CD4-positive, alpha-beta memory T cell (primary cell): ENCODE measurements around the gene POFUT1. TPM values are rescaled to one million over a fixed set of nuclear protein-coding genes. Genes with fewer than 3 reads are reported as not detected.

ENCODE experiments used
- CTCF ChIA-PET: fragments of 350-600 bp; sonication (Branson Sonifier 250); formaldehyde crosslinking; loops from one replicate; lab custom pipeline; 2021; ENCODE audit warnings: inconsistent platforms; ENCODE audit not compliant: partially characterized antibody; lab: Charles Lee
- POLR2A ChIA-PET: fragments of 350-600 bp; sonication (Branson Sonifier 250); formaldehyde crosslinking; loops from one replicate; lab custom pipeline; 2021; ENCODE audit not compliant: partially characterized antibody; lab: Charles Lee
- DNase-seq, 5 donors: peaks; one replicate each; pipeline versions ENCODE4 v3.0.0 to v3.0.0-alpha.2; 2020 to 2022; ENCODE audit warnings: mixed read lengths in 1 of 5
- H3K27ac ChIP-seq: one replicate; pipeline ENCODE4 v1.7.0; 2013; ENCODE audit warnings: low read depth, low read length
- H3K27me3 ChIP-seq: 2 replicates; pipeline ENCODE4 v1.7.0; 2013; ENCODE audit warnings: mild to moderate bottlenecking, low read length, moderate library complexity; ENCODE audit not compliant: insufficient read depth
- H3K36me3 ChIP-seq: 2 replicates; pipeline ENCODE4 v1.7.0; 2013; ENCODE audit warnings: mild to moderate bottlenecking, low read length, moderate library complexity; ENCODE audit not compliant: insufficient read depth
- H3K4me1 ChIP-seq: 2 replicates; pipeline ENCODE4 v1.7.0; 2013; ENCODE audit warnings: mild to moderate bottlenecking, low read length, moderate library complexity; ENCODE audit not compliant: insufficient read depth
- H3K4me3 ChIP-seq, 2 donors: one replicate each; pipeline ENCODE4 v1.7.0; 2013; ENCODE audit warnings: low read length in 2 of 2, mild to moderate bottlenecking in 1 of 2
- H3K9me3 ChIP-seq, 2 donors: one replicate each; pipeline ENCODE4 v1.7.0; 2013; ENCODE audit warnings: low read length in 2 of 2, control low read depth in 1 of 2; ENCODE audit not compliant: control insufficient read depth in 1 of 2
- H3K27ac Mint-ChIP-seq, 7 donors: one replicate each; pipeline ENCODE4 v1.8.0; 2020 to 2021; ENCODE audit warnings: mixed read lengths in 7 of 7, mild to moderate bottlenecking in 6 of 7, inconsistent platforms in 3 of 7, moderate library complexity in 3 of 7
- H3K27me3 Mint-ChIP-seq, 2 donors: one replicate each; pipeline ENCODE4 v1.8.0; 2020 to 2021; ENCODE audit warnings: mixed read lengths in 2 of 2
- H3K36me3 Mint-ChIP-seq, 2 donors: one replicate each; pipeline ENCODE4 v1.8.0; 2020 to 2021; ENCODE audit warnings: mixed read lengths in 2 of 2, inconsistent platforms in 1 of 2, mild to moderate bottlenecking in 1 of 2
- H3K4me1 Mint-ChIP-seq, 4 donors: one replicate each; pipeline ENCODE4 v1.8.0; 2020 to 2021; ENCODE audit warnings: mixed read lengths in 4 of 4, mild to moderate bottlenecking in 1 of 4
- H3K4me3 Mint-ChIP-seq, 8 donors: one replicate each; pipeline ENCODE4 v1.8.0; 2020 to 2021; ENCODE audit warnings: mixed read lengths in 8 of 8, mild to moderate bottlenecking in 7 of 8, moderate library complexity in 6 of 8, inconsistent platforms in 3 of 8
- H3K9me3 Mint-ChIP-seq, 8 donors: one replicate each; pipeline ENCODE4 v1.8.0; 2020 to 2021; ENCODE audit warnings: mixed read lengths in 8 of 8, mild to moderate bottlenecking in 5 of 8, inconsistent platforms in 3 of 8, moderate library complexity in 1 of 8
- intact Hi-C: fragments of 100-400 bp; cut with micrococcal nuclease; formaldehyde crosslinking; loops from one replicate; pipeline ENCODE4 v1.15.1; 2023
- polyA plus RNA-seq, 2 donors: library from polyadenylated mRNA; unstranded; fragments of 300-500 nt; fragmentation: Illumina TruSeq; gene quantifications; one replicate each; pipeline ENCODE4 v1.2.3, GENCODE V29; 2021
- total RNA-seq, 2 experiments: library from RNA; stranded (reverse); gene quantifications; one replicate each; pipeline ENCODE4 v1.2.3, GENCODE V29; 2021

POFUT1 gene
- total and polyA plus RNA-seq, 4 experiments from 2014 or later: 13.0 to 20.8 (median 18.7) TPM

DNA sequence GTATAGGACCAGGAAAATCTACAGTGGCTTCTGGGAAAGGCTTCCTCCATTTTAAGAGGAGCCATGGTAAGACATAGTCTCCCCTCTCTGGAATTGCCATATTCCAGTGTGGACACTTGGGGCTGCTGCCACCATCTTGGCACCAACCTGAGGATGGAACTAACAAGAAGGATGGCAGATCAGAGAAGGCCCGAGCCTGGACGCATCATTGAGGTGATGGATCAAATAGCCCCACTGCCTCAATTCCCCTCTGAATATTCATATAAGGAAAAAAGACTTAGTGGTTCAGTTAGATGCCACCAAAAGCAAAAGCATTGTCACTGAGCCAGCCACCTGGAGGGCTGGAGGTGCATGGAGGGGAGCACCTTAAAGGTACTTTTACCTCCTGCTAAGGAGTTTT, 26.1 kb upstream of the POFUT1 start:
- Histone ChIP-seq H3K4me1 (no peaks in the 10 kb centered on the region), H3K27ac (no peak overlapping the region), H3K9me3 (no peaks in the 10 kb centered on the region), H3K27me3 (no peaks in the 10 kb centered on the region), H3K36me3 (no peaks in the 10 kb centered on the region), H3K4me3 (no peak overlapping the region)
- ChIA-PET CTCF (no interaction called here), POLR2A (no interaction called here)
- H3K9me3 Mint-ChIP-seq: no peaks in the 10 kb centered on the region
- intact Hi-C loops: no loop called here
- no peaks in the 10 kb centered on the region for H3K27me3 Mint-ChIP-seq
- H3K27ac Mint-ChIP-seq: no peak overlapping the region
- no peaks in the 10 kb centered on the region for H3K36me3 Mint-ChIP-seq
- DNase-seq: no peak
- peaks cover 0 to 3% (median 2%) of the 10 kb centered on the region in 4 donors for H3K4me1 Mint-ChIP-seq
- H3K4me3 Mint-ChIP-seq: no peak overlapping the region

DNA sequence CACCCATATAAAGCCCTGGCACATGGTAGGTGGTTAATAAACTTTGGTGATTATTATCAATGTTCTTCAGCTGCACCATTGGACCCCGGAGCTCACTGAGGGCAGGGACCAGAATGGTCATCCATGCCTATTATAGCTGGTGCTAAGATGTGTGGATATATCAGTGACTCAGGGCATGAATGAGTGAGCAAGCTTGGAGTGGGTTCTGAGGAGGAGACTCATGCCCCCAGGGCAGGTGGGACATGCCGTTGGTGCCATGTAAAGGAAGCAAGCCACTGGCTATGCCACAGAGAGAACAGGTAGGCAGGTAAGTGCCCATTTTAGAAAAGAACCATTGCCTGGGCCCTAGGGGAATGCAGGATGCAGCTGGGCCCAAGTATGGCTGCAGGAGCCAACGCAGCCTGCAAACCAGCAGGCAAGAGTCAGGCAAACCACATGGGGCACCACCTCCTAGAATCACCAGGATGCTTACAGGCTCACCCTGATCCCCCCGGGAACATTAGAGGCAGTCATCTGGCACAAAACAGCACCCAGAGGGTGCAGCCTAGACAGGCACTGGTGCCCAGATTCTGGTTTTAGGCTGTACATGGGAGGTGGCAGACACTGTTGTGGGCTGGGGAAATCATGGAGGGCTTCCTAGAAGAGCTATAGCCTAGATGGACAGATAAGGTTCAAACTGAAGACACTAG, 23.6 kb upstream of the POFUT1 start:
- ChIA-PET CTCF (no interaction called here), POLR2A (no interaction called here)
- Mint-ChIP-seq H3K9me3 (no peaks in the 10 kb centered on the region), H3K4me3 (no peak overlapping the region), H3K27me3 (no peaks in the 10 kb centered on the region), H3K27ac (no peak overlapping the region), H3K36me3 (no peaks in the 10 kb centered on the region), H3K4me1 (peaks cover 4 to 12% (median 8%) of the 10 kb centered on the region in 4 donors)
- H3K36me3 ChIP-seq: no peaks in the 10 kb centered on the region
- no peak overlapping the region for H3K27ac ChIP-seq
- no peaks in the 10 kb centered on the region for H3K9me3 ChIP-seq
- H3K4me3 ChIP-seq: no peak overlapping the region
- intact Hi-C loops: no loop called here
- no peaks in the 10 kb centered on the region for H3K27me3 ChIP-seq
- H3K4me1 ChIP-seq: peaks cover 9% of the 10 kb centered on the region
- no peak for DNase-seq

DNA sequence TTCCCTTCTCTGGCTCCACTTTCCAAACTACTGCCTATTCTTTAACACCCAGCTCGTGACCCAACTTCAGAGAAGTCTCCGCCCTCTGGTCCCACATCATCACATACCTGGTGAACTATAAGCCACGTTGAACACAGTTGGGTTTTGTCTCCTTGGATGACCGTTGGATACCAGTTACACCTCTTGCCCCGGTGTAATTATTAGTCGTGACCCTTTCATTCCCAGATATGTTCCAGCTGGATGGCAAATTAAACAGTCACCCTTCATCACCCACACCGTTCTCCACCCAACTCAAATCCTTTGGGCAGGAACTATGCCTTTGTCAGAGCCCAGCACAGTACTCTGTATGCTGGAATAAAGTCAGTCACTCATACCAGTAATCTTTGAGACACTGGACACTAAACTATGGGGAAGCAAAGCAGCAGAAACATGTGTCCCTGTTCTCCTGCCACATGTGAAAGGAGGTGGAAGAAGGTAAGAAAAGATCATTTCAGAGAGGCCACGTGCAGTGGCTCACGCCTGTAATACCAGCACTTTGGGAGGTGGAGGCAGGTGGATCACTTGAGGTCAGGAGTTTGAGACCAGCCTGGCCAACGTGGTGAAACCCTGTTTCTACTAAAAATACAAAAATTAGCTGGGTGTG, 22.6 kb upstream of the POFUT1 start:
- H3K4me3 ChIP-seq: no peak overlapping the region
- peaks cover 16% of the 10 kb centered on the region for H3K4me1 ChIP-seq
- no peaks in the 10 kb centered on the region for H3K36me3 ChIP-seq
- H3K27me3 Mint-ChIP-seq: no peaks in the 10 kb centered on the region
- no peaks in the 10 kb centered on the region for H3K9me3 Mint-ChIP-seq
- no peaks in the 10 kb centered on the region for H3K36me3 Mint-ChIP-seq
- no peak overlapping the region for H3K27ac ChIP-seq
- H3K27me3 ChIP-seq: no peaks in the 10 kb centered on the region
- H3K27ac Mint-ChIP-seq: peak overlapping the region in 4 of 7 donors; percentile 42 to 65 (median 48)
- peaks cover 6 to 18% (median 12%) of the 10 kb centered on the region in 4 donors for H3K4me1 Mint-ChIP-seq
- no peak overlapping the region for H3K4me3 Mint-ChIP-seq
- ChIA-PET POLR2A (no interaction called here), CTCF (no interaction called here)
- no peaks in the 10 kb centered on the region for H3K9me3 ChIP-seq
- intact Hi-C loops: no loop called here
- DNase-seq: no peak

DNA sequence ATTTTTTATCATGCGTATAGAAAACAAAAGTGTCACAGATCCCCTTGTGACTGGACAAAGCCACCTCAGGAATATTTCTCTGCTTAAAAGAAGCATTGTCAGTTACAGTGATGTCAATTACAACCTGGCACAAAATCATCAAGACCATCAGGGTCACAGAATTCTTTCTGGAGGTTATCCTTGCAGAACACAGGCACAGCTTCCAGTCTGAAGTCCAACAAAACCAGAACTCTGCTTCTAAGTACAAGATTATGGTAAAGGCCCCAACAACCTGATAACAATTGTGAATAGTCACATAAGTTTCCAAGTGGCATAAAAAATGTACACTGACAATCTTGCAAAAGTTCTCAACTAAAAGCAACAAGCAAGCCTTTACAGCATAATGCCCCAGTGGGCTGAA, 21.2 kb upstream of the POFUT1 start:
- H3K27ac Mint-ChIP-seq: no peak overlapping the region
- H3K4me3 Mint-ChIP-seq: no peak overlapping the region
- no peak for DNase-seq
- H3K27me3 Mint-ChIP-seq: no peaks in the 10 kb centered on the region
- no peaks in the 10 kb centered on the region for H3K9me3 ChIP-seq
- no peak overlapping the region for H3K27ac ChIP-seq
- no peaks in the 10 kb centered on the region for H3K36me3 ChIP-seq
- no peak overlapping the region for H3K4me3 ChIP-seq
- ChIA-PET POLR2A (no interaction called here), CTCF (no interaction called here)
- no peaks in the 10 kb centered on the region for H3K36me3 Mint-ChIP-seq
- intact Hi-C loops: no loop called here
- no peaks in the 10 kb centered on the region for H3K9me3 Mint-ChIP-seq
- no peaks in the 10 kb centered on the region for H3K27me3 ChIP-seq
- peaks cover 6 to 28% (median 21%) of the 10 kb centered on the region in 4 donors for H3K4me1 Mint-ChIP-seq
- H3K4me1 ChIP-seq: peaks cover 16% of the 10 kb centered on the region

DNA sequence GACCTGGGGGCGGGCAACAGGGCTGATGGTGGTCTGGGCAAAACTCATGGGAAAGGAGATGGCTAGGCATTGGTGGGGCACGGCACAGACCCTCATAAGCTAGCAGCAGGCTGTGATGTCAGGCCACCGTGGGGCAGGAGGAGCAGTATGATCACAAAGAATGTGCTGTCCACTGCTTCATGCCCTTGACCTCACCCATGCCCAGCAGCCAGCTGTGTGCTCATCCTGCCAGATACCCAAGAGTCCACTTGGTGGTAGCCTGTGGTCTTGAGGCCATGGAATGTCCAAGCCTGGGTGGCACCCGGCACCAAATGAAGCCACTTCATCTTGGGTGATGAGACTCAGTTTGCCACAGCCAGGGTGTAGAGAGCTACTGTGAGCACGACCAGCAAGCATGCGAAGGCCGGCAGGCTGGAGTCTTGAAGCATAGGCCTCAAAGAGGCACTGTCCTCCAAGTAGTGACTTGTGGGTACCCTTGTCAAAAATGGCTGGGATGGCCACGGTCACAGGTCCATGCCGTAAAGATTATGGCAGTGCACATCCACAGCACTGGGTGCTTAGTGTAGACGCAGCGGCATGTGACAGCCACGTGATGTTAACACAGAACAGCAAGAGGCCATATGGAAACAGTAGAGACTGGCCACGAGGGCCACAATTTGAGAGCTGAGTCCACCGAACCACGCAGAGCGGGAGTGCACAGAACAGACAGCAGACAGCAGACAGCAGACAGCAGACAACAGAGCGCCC, 19.1 kb upstream of the POFUT1 start:
- intact Hi-C loops: no loop called here
- peak overlapping the region; percentile 30 to 95 (median 88) for H3K27ac Mint-ChIP-seq
- CTCF ChIA-PET: no interaction called here
- Histone ChIP-seq H3K27ac (no peak overlapping the region), H3K4me1 (peaks cover 16% of the 10 kb centered on the region), H3K4me3 (no peak overlapping the region), H3K9me3 (no peaks in the 10 kb centered on the region), H3K36me3 (no peaks in the 10 kb centered on the region), H3K27me3 (no peaks in the 10 kb centered on the region)
- H3K4me1 Mint-ChIP-seq: peaks cover 6 to 34% (median 22%) of the 10 kb centered on the region in 4 donors
- POLR2A ChIA-PET: interaction anchor here (1.4 to 2.1 kb wide), 3 partner anchors 17 to 346 kb away, joined by 3 to 8 read pairs (median 5); partner anchors contain the start of gene TM9SF4
- DNase-seq: no peak
- H3K9me3 Mint-ChIP-seq: no peaks in the 10 kb centered on the region
- H3K27me3 Mint-ChIP-seq: no peaks in the 10 kb centered on the region
- H3K4me3 Mint-ChIP-seq: peak overlapping the region; percentile 50 to 92 (median 84)
- peaks cover 0 to 1% of the 10 kb centered on the region in 2 donors for H3K36me3 Mint-ChIP-seq

DNA sequence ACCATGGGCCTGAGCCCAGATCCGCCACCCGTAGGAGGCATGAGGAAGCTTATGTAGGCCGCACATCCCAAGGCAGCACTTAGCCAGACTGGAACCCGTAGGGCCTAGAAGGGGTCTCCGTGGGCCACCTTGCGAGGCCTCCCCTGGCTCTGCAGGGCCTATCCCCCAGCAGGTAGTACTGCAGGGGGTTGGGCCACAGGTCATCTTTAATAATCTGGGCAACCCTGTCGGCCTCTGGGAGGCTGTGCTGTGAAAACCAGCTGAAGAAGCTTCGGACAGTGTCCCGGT, 18.6 kb upstream of the POFUT1 start:
- POLR2A ChIA-PET: interaction anchor here (1.0 to 2.1 kb wide), 6 partner anchors 9 to 346 kb away, joined by 3 to 8 read pairs (median 5); partner anchors contain the start of genes ASXL1 and TM9SF4
- no peak for DNase-seq
- peak overlapping the region in 6 of 7 donors; percentile 30 to 95 (median 92) for H3K27ac Mint-ChIP-seq

More for the DNA sequence above, 18.6 kb upstream of the POFUT1 start:
- CTCF ChIA-PET: no interaction called here
- no peaks in the 10 kb centered on the region for H3K27me3 ChIP-seq
- no peaks in the 10 kb centered on the region for H3K27me3 Mint-ChIP-seq
- no peaks in the 10 kb centered on the region for H3K9me3 ChIP-seq
- H3K27ac ChIP-seq: peak overlapping the region; percentile 59
- peaks cover 6 to 34% (median 22%) of the 10 kb centered on the region in 4 donors for H3K4me1 Mint-ChIP-seq
- peaks cover 16% of the 10 kb centered on the region for H3K4me1 ChIP-seq
- H3K36me3 Mint-ChIP-seq: peaks cover 0 to 6% of the 10 kb centered on the region in 2 donors
- H3K9me3 Mint-ChIP-seq: no peaks in the 10 kb centered on the region
- no peaks in the 10 kb centered on the region for H3K36me3 ChIP-seq
- H3K4me3 Mint-ChIP-seq: peak overlapping the region; percentile 82 to 92 (median 86)
- intact Hi-C loops: no loop called here
- no peak overlapping the region for H3K4me3 ChIP-seq
